H54 (cell line): ENCODE measurements around the gene ZNF189.
A peak's percentile ranks its signal among the peaks of the same experiment; 100 is the strongest.

Source experiments
- DNase-seq: peaks from one replicate; pipeline ENCODE4 v3.0.0; 2011; ENCODE audit warnings: low spot score, mixed read lengths; ENCODE audit not compliant: insufficient read length
- FAIRE-seq: peaks from 3 replicates; lab custom pipeline; 2011; peaks lifted over from hg19 to GRCh38; lab: Jason Lieb, UNC
- POLR2A ChIP-seq: IDR thresholded peaks from 2 replicates; pipeline ENCODE4 v1.6.1; 2011; ENCODE audit warnings: low read depth, mild to moderate bottlenecking, low read length

The ZNF189 gene

GRCh38 chr9:101418518-101419430 lies 20.1 kb downstream of the ZNF189 start:
- FAIRE-seq (peak; percentile 85), DNase-seq (no peak)
- no peak for TF ChIP-seq POLR2A

DNA sequence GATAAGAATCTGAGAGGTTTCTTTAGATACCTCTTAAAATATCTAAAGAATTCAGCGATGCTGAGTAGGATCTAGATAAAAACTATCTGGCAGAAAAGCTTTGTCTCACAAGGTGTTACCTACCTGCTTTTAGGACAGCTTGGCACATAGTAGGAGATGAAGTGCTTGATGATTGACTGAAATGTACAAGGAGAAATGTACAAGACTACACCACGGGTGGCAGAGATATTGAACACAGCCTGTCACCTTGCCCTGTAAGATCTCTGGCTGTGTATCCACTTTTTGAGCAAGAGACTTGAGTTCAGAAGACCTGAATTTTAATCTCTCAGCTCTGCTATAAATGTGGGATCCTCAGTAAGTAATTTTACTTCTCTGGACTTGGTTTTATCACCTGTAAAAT lies 21.2 kb downstream of the ZNF189 start:
- no peak for TF ChIP-seq POLR2A
- FAIRE-seq (peak; percentile 48), DNase-seq (no peak)

GRCh38 chr9:101421653-101422065 lies 23.0 kb downstream of the ZNF189 start:
- TF ChIP-seq POLR2A, result no peak
- DNase-seq (no peak), FAIRE-seq (no peak)

DNA sequence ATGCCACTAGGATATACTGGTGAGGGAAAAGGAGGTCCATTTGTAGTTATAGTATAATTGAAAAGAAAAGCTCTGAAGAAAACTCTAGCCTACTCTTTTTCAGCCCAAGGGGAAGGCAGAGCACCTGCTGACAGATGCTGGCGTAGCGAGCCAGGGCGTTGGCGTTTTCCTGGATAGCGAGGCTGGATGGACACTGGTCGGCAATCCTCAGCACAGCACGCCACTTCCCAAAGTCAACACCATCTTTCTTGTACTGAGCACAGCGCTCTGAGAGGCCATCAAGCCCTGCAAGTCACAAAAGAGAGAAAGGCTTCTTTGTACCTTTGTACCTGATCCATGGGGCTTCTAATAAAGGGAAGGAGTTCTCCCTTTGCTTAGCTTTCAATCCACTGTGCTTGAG lies 28.7 kb downstream of the ZNF189 start:
- DNase-seq (no peak), FAIRE-seq (no peak)
- TF ChIP-seq POLR2A, result no peak

GRCh38 chr9:101427957-101428655 lies 29.5 kb downstream of the ZNF189 start:
- TF ChIP-seq POLR2A, result no peak
- FAIRE-seq (no peak), DNase-seq (no peak)

DNA sequence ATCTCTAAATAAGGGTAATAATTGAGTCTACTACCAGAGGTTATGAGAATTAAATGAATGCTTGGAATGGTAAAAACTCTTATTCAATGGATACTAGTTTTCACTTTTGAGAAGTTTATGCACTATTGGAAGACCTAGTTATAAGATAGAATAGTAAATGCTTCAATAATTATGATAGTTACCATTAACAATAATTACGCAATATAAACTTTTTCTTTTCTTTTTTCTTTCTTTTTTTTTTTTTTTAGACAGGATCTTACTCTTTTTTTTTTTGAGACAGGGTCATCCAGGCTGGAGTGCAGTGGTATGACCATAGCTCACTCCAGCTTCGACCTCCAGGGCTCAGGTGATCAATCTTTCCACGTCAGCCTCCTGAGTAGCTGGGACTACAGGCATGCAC lies 30.3 kb downstream of the ZNF189 start:
- FAIRE-seq, result no peak
- no peak for DNase-seq
- no peak for TF ChIP-seq POLR2A

DNA sequence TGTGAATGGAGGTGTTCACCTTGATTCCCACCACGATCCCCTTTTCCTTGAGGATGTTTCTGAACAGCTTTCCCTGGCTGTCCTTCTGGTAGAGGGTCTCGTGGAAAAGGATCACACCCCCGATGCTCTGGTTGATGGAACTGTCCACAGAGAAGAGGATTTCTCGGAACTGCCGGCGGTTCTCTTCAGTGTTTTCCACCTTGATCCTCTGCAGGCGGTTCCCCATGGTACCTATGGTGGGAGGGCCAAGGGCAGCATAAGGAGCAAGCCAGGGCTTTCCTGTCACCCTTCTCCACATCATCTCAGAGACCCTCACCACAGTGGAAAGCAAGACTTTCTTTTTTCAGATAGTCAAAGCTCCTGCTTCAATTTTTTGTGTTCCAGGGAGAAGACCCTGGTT lies 31.1 kb downstream of the ZNF189 start:
- TF ChIP-seq POLR2A, result no peak
- FAIRE-seq (no peak), DNase-seq (no peak)

GRCh38 chr9:101432171-101432570 lies 33.5 kb downstream of the ZNF189 start:
- DNase-seq (no peak), FAIRE-seq (no peak)
- TF ChIP-seq POLR2A, result no peak

GRCh38 chr9:101432740-101433139 lies 34.1 kb downstream of the ZNF189 start:
- no peak for DNase-seq
- no peak for TF ChIP-seq POLR2A
- no peak for FAIRE-seq

DNA sequence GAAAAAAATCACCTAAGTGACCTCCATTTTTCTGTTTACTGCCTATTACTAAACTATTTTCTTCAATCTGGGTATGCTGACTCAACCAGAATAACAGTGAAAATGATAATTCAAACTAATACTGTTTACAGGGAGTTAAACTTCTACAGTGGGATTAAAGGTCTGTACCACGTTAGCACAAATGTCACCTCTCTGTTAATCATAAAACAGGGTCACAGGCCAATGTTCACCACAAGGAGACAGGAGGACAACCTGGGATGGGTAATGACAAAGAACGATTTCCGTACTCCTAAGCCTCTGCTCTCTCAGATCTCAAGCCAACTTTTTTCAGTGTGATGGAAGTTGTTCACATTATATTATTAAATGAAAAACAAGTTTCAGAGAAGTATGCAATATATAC lies 34.6 kb downstream of the ZNF189 start:
- FAIRE-seq, result no peak
- DNase-seq, result no peak
- no peak for TF ChIP-seq POLR2A

GRCh38 chr9:101434998-101435397 lies 36.3 kb downstream of the ZNF189 start:
- no peak for FAIRE-seq
- no peak for TF ChIP-seq POLR2A

DNA sequence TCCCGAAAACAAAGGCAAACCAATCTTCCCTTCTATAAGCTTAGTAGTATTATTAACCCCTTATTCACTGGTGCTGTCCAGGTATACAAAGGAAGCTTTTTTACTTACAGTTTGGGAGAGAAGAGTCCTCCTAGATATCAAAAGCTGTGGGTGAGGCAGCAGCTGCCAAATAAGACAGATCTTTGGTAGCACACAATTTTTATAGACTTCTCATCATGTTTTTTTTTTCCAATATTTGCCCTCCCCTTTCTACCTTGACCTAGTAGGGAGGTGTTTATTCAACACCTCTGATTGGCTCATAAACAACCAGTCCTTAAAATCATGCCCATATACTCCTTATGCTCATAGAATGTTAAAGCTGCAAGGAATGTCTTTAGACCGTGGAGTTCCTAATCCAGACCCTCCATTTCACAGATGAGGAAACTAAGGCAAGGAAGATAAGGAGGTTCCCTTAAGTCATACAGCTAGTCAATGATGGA lies 37.0 kb downstream of the ZNF189 start, which contains the start of gene ALDOB:
Gene ALDOB (minus strand): TSS at position 174 of the 479 bp plus-strand sequence. CDS start 4,887 bp downstream, outside the sequence.
- no peak for TF ChIP-seq POLR2A
- no peak for FAIRE-seq
- no peak for DNase-seq

More at GRCh38 chr9:101434998-101435397, 36.3 kb downstream of the ZNF189 start:
- no peak for DNase-seq

- FAIRE-seq (no peak), DNase-seq (no peak)
- TF ChIP-seq POLR2A, result no peak
Measured at GRCh38 chr9:101437806-101438232, 39.2 kb downstream of the ZNF189 start.

- DNase-seq, result no peak
- TF ChIP-seq POLR2A, result no peak
- no peak for FAIRE-seq
Measured at GRCh38 chr9:101438523-101438922, 39.9 kb downstream of the ZNF189 start.

DNA sequence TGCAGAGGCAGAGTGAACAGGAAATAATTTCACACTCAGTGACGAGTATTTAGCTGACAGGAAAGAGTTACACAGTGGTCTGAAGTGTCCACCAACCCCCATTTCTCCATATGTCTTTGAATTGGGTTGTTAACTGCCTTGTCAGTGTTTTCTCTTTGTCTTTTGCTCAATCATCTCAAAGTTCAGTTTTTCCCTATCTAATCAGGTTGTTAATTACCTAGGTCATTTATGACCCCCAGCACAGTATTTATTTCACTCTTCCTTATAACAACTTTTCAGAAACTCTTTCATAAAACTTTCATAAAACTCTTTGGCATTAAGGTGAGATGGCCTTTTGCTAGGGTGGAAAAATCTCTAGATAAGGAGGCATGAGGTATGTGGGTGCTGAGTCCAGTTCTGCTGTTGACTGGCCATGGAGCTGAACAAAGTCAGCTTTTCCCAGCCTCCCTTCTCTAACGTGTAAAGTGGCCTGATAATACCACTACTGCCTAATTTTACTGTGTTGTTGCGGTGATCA lies 42.1 kb downstream of the ZNF189 start:
- TF ChIP-seq POLR2A, result no peak
- FAIRE-seq (no peak), DNase-seq (no peak)
